Skeletal muscle tissue (tissue), 4 donors: Measurements from ENCODE around the gene PBOV1. TPM values are rescaled to one million over a fixed set of nuclear protein-coding genes. Genes with fewer than 3 reads are reported as not detected.

Experiments
- H3K27ac ChIP-seq: one replicate; pipeline ENCODE4 v1.7.0; 2013; ENCODE audit warnings: mild to moderate bottlenecking, low read depth, low read length, inconsistent platforms
- H3K27me3 ChIP-seq, 3 donors: one replicate each; pipeline ENCODE4 v1.7.0; 2013; ENCODE audit warnings: low read length in 3 of 3; ENCODE audit not compliant: control insufficient read depth in 3 of 3, insufficient read depth in 3 of 3
- H3K36me3 ChIP-seq, 3 donors: one replicate each; pipeline ENCODE4 v1.7.0; 2013; ENCODE audit warnings: low read length in 3 of 3; ENCODE audit not compliant: control insufficient read depth in 3 of 3, insufficient read depth in 3 of 3
- H3K4me1 ChIP-seq, 3 donors: one replicate each; pipeline ENCODE4 v1.7.0; 2013; ENCODE audit warnings: low read length in 3 of 3, mild to moderate bottlenecking in 3 of 3; ENCODE audit not compliant: control insufficient read depth in 3 of 3, insufficient read depth in 3 of 3
- H3K4me3 ChIP-seq, 3 donors: one replicate each; pipeline ENCODE4 v1.7.0; 2013; ENCODE audit warnings: low read length in 3 of 3
- H3K9ac ChIP-seq, 3 donors: one replicate each; pipeline ENCODE4 v1.7.0; 2013; ENCODE audit warnings: low read length in 3 of 3, mild to moderate bottlenecking in 3 of 3, moderate library complexity in 2 of 3, low read depth in 1 of 3
- H3K9me3 ChIP-seq, 3 donors: one replicate each; pipeline ENCODE4 v1.7.0; 2013; ENCODE audit warnings: low read length in 3 of 3; ENCODE audit not compliant: control insufficient read depth in 3 of 3
- total RNA-seq: library from RNA; depleted of rRNA; stranded (reverse); fragments of >200 nt; gene quantifications from one replicate; pipeline ENCODE4 v1.2.3, GENCODE V29; 2014
- donor health status: Osteomylitis.

Gene PBOV1
- total RNA-seq, 1 donor from 2014 or later, result not detected

GRCh38 chr6:138240476-138241245 is 22.4 kb upstream of the PBOV1 start:
- H3K27me3 ChIP-seq, result peaks cover 0 to 4% (median 2%) of the 10 kb centered on the region in 3 donors
- no peaks in the 10 kb centered on the region for H3K36me3 ChIP-seq
- no peaks in the 10 kb centered on the region for H3K4me1 ChIP-seq
- H3K27ac ChIP-seq, result no peak overlapping the region
- H3K9me3 ChIP-seq, result no peaks in the 10 kb centered on the region
- H3K9ac ChIP-seq, result no peak overlapping the region
- H3K4me3 ChIP-seq, result no peak overlapping the region

DNA sequence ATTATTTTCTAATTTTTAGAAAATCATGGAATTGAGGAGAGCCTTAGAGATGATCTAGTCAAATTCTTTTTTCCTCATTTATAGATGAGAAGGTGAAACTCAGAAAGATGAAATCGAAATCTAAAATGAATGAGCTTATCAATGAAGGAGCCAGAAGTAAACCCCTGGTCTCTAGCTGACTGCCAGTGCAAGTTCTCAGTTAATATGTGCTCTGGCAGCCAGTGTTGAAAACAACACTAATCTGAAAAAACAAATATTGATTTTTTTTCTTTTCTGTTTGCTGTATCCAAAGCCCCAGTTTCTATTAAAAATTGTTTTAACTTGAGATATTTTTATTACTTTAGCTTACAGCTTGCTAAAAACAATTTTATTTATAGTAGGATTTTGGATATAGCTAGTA is 21.5 kb upstream of the PBOV1 start:
- no peak overlapping the region for H3K4me3 ChIP-seq
- no peaks in the 10 kb centered on the region for H3K36me3 ChIP-seq
- no peak overlapping the region for H3K9ac ChIP-seq
- peaks cover 0 to 4% (median 2%) of the 10 kb centered on the region in 3 donors for H3K27me3 ChIP-seq
- H3K9me3 ChIP-seq, result no peaks in the 10 kb centered on the region
- no peak overlapping the region for H3K27ac ChIP-seq
- no peaks in the 10 kb centered on the region for H3K4me1 ChIP-seq

- H3K9ac ChIP-seq, result no peak overlapping the region
- H3K27ac ChIP-seq, result no peak overlapping the region
- no peak overlapping the region for H3K4me3 ChIP-seq
- H3K27me3 ChIP-seq, result peaks cover 0 to 4% (median 2%) of the 10 kb centered on the region in 3 donors
- H3K36me3 ChIP-seq, result no peaks in the 10 kb centered on the region
- no peaks in the 10 kb centered on the region for H3K4me1 ChIP-seq
- H3K9me3 ChIP-seq, result no peaks in the 10 kb centered on the region
Observed at GRCh38 chr6:138238368-138238767, 20.1 kb upstream of the PBOV1 start.

- H3K27me3 ChIP-seq, result peaks cover 0 to 4% (median 2%) of the 10 kb centered on the region in 3 donors
- no peak overlapping the region for H3K27ac ChIP-seq
- H3K9me3 ChIP-seq, result no peaks in the 10 kb centered on the region
- no peaks in the 10 kb centered on the region for H3K4me1 ChIP-seq
- H3K36me3 ChIP-seq, result no peaks in the 10 kb centered on the region
- H3K9ac ChIP-seq, result no peak overlapping the region
- no peak overlapping the region for H3K4me3 ChIP-seq
Observed at GRCh38 chr6:138237463-138237862, 19.2 kb upstream of the PBOV1 start.

GRCh38 chr6:138235693-138236092 is 17.4 kb upstream of the PBOV1 start:
- no peaks in the 10 kb centered on the region for H3K9me3 ChIP-seq
- H3K27me3 ChIP-seq, result peaks cover 0 to 2% (median 2%) of the 10 kb centered on the region in 3 donors
- H3K9ac ChIP-seq, result no peak overlapping the region
- H3K4me3 ChIP-seq, result no peak overlapping the region
- no peaks in the 10 kb centered on the region for H3K36me3 ChIP-seq
- no peak overlapping the region for H3K27ac ChIP-seq
- no peaks in the 10 kb centered on the region for H3K4me1 ChIP-seq

DNA sequence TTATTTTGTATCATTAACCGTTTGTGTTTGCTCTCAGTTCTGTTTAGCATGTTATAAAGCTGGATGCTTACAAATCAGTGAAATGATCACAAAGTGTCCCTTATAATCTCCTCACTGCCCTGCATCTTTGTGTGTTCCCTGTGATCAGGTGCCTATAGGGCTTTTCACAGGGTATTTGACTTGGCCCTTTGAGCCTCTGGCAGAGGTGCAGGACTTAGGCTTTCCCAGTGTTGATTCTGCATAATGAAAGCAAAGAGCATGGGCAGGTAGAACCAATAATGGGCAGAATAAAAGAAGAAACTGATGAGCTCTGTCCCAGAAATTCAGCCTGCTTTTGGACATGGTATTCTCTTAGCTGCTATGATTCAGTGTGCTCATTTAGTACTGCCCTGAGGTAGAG is 16.9 kb upstream of the PBOV1 start:
- Histone ChIP-seq H3K4me3 (no peak overlapping the region), H3K9me3 (no peaks in the 10 kb centered on the region), H3K27ac (no peak overlapping the region), H3K4me1 (no peaks in the 10 kb centered on the region), H3K36me3 (no peaks in the 10 kb centered on the region), H3K27me3 (no peaks in the 10 kb centered on the region), H3K9ac (no peak overlapping the region)

DNA sequence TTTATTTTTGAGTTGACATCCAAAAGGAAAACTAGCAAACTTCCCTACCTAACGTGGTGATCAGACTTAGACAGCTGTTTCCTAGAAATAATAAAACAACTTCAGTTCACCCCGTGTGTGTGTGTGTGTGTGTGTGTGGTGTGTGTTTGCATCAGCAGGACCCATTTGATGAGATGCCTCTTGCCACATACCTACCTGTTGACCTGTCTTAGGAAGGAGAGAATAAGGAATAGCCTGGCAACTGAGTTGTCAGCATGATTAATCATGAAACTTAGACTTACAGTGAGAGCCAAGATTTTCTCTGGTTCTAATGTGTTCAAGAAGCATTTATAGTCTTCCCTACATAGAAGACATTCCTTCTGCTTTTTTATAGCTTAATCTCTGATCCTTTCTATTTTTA is 16.1 kb upstream of the PBOV1 start:
- H3K36me3 ChIP-seq, result no peaks in the 10 kb centered on the region
- no peaks in the 10 kb centered on the region for H3K9me3 ChIP-seq
- no peak overlapping the region for H3K27ac ChIP-seq
- H3K27me3 ChIP-seq, result no peaks in the 10 kb centered on the region
- H3K9ac ChIP-seq, result no peak overlapping the region
- H3K4me1 ChIP-seq, result no peaks in the 10 kb centered on the region
- no peak overlapping the region for H3K4me3 ChIP-seq

GRCh38 chr6:138231381-138231886 is 13.1 kb upstream of the PBOV1 start:
- no peaks in the 10 kb centered on the region for H3K4me1 ChIP-seq
- H3K9me3 ChIP-seq, result no peaks in the 10 kb centered on the region
- no peaks in the 10 kb centered on the region for H3K27me3 ChIP-seq
- H3K9ac ChIP-seq, result no peak overlapping the region
- no peaks in the 10 kb centered on the region for H3K36me3 ChIP-seq
- no peak overlapping the region for H3K27ac ChIP-seq
- no peak overlapping the region for H3K4me3 ChIP-seq

GRCh38 chr6:138230759-138231380 is 12.6 kb upstream of the PBOV1 start:
- H3K4me1 ChIP-seq, result no peaks in the 10 kb centered on the region
- H3K36me3 ChIP-seq, result no peaks in the 10 kb centered on the region
- no peak overlapping the region for H3K27ac ChIP-seq
- H3K9me3 ChIP-seq, result no peaks in the 10 kb centered on the region
- H3K27me3 ChIP-seq, result no peaks in the 10 kb centered on the region
- no peak overlapping the region for H3K9ac ChIP-seq
- no peak overlapping the region for H3K4me3 ChIP-seq

DNA sequence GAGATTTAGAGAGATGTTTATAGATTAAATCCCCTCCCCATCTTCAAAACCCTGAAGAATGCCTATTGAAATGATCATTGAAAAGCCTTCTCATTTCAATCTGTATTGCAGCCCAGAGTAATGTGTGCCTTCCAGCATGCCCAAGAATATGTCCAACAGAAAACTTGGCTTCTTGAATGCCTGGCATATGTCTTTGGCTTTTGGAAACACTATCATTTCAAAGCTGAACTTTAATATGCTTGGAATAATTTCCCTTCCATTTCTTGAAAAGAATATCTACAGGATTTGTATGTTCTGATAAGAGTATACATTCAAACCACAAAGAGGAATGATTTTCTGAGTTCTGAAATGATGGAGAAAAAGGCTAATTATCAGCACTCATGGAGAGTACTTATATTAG is 11.9 kb upstream of the PBOV1 start:
- H3K4me3 ChIP-seq, result no peak overlapping the region
- H3K36me3 ChIP-seq, result no peaks in the 10 kb centered on the region
- H3K4me1 ChIP-seq, result no peaks in the 10 kb centered on the region
- no peaks in the 10 kb centered on the region for H3K9me3 ChIP-seq
- no peaks in the 10 kb centered on the region for H3K27me3 ChIP-seq
- no peak overlapping the region for H3K9ac ChIP-seq
- H3K27ac ChIP-seq, result no peak overlapping the region
